Measurements from ENCODE around the gene PFN1.

GRCh38 chr17:4948166-4948930 is at the start of gene PFN1:
- TF ChIP-seq POLR2AphosphoS5 (IDR thresholded peaks at IDR 0.05) (peak; percentile 56 to 90 (median 81)), POLR2A (IDR thresholded peaks at IDR 0.05) (peak; percentile 73 to 80), EP300 (IDR thresholded peaks at IDR 0.05) (no peak)
- TF ChIP-seq, protein P1, sequence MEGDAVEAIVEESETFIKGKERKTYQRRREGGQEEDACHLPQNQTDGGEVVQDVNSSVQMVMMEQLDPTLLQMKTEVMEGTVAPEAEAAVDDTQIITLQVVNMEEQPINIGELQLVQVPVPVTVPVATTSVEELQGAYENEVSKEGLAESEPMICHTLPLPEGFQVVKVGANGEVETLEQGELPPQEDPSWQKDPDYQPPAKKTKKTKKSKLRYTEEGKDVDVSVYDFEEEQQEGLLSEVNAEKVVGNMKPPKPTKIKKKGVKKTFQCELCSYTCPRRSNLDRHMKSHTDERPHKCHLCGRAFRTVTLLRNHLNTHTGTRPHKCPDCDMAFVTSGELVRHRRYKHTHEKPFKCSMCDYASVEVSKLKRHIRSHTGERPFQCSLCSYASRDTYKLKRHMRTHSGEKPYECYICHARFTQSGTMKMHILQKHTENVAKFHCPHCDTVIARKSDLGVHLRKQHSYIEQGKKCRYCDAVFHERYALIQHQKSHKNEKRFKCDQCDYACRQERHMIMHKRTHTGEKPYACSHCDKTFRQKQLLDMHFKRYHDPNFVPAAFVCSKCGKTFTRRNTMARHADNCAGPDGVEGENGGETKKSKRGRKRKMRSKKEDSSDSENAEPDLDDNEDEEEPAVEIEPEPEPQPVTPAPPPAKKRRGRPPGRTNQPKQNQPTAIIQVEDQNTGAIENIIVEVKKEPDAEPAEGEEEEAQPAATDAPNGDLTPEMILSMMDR (IDR thresholded peaks at IDR 0.05): no peak
